ENCODE data around the gene AHR. TPM values are rescaled to one million over a fixed set of nuclear protein-coding genes. Genes with fewer than 3 reads are reported as not detected.
"Not testable (repeated sequence)": the region's sequence is repeated elsewhere in the genome, so short reads cannot be mapped to it uniquely, and the experiment has no call there.

Gene AHR
- total RNA-seq, 1 experiment from 2014 or later: 72.7 TPM

- H3K79me2 ChIP-seq (ENCODE audit: low read length): peaks cover 12% of the 10 kb centered on the region; the same call in 1 of the 2 replicates
- 0 out of 2 replicates have a peak, but pooled peaks cover 4% of the 10 kb centered on the region for H4K20me1 ChIP-seq (ENCODE audit: low read length)
- no peak overlapping the region for H3K4me3 ChIP-seq (ENCODE audit: low read length)
- H3K36me3 ChIP-seq (ENCODE audit: low read depth, low read length): peaks cover 15% of the 10 kb centered on the region
- H3K4me1 ChIP-seq (ENCODE audit: insufficient read depth, low read length): no peaks in the 10 kb centered on the region
- DNase-seq (no peak), ATAC-seq (no peak)
- H3F3A ChIP-seq (ENCODE audit: low read length, unreplicated experiment): no peaks in the 10 kb centered on the region
- no peak overlapping the region for H3K4me2 ChIP-seq (ENCODE audit: low read length)
- no peak overlapping the region for H3K9ac ChIP-seq (ENCODE audit: low read length)
- no peak overlapping the region for H2AFZ ChIP-seq (ENCODE audit: low read length)
- no peaks in the 10 kb centered on the region for H3K9me2 ChIP-seq (replicated peaks; ENCODE audit: low read length)
- BruUV-seq (replicated peaks): no TSS peak
- ChIA-PET POLR2A (ENCODE audit: unreplicated experiment) (no interaction called here), CTCF (no interaction called here)
- TF ChIP-seq CTCF (conservative IDR thresholded peaks at IDR 0.05; ENCODE audit: low read depth, low read length): no peak
- no peak for TF ChIP-seq EZH2phosphoT487 (IDR thresholded peaks at IDR 0.05; ENCODE audit: borderline replicate concordance, low read length)
- TF ChIP-seq EZH2 (IDR thresholded peaks at IDR 0.05; ENCODE audit: low read length, unreplicated experiment): no peak
- no peaks in the 10 kb centered on the region for H3K27me3 ChIP-seq (ENCODE audit: low read length)
- H3K9me3 ChIP-seq (ENCODE audit: low read length): no peaks in the 10 kb centered on the region
- no peak overlapping the region for H3K27ac ChIP-seq (ENCODE audit: low read length)
- intact Hi-C loops (cut with micrococcal nuclease): no loop called here
These were observed 48.9 kb downstream of the AHR start for GRCh38 chr7:17347401-17347800.

- H4K20me1 ChIP-seq (ENCODE audit: low read length); BruUV-seq (replicated peaks); H3K27me3 ChIP-seq (ENCODE audit: low read length); H3K4me2 ChIP-seq (ENCODE audit: low read length); H3K9ac ChIP-seq (ENCODE audit: low read length); H3K4me1 ChIP-seq (ENCODE audit: insufficient read depth, low read length); H3K9me2 ChIP-seq (replicated peaks; ENCODE audit: low read length); DNase-seq; H3K27ac ChIP-seq (ENCODE audit: low read length); H3F3A ChIP-seq (ENCODE audit: low read length, unreplicated experiment); H3K79me2 ChIP-seq (ENCODE audit: low read length); H3K9me3 ChIP-seq (ENCODE audit: low read length); H2AFZ ChIP-seq (ENCODE audit: low read length); ATAC-seq; POLR2A ChIA-PET (ENCODE audit: unreplicated experiment); H3K4me3 ChIP-seq (ENCODE audit: low read length); H3K36me3 ChIP-seq (ENCODE audit: low read depth, low read length); intact Hi-C loops (cut with micrococcal nuclease): not testable (repeated sequence)
- CTCF ChIA-PET: interaction anchor here (0.7 kb wide), 1 partner anchor 230 kb away, joined by 4 read pairs; no protein-coding TSS in a partner anchor
These were observed 50.5 kb downstream of the AHR start for GRCh38 chr7:17348932-17349331.

- H3K9me2 ChIP-seq (replicated peaks; ENCODE audit: low read length); H3K27me3 ChIP-seq (ENCODE audit: low read length); H3K4me3 ChIP-seq (ENCODE audit: low read length); ATAC-seq; H3K9me3 ChIP-seq (ENCODE audit: low read length); H3K4me1 ChIP-seq (ENCODE audit: insufficient read depth, low read length); H3F3A ChIP-seq (ENCODE audit: low read length, unreplicated experiment); H3K9ac ChIP-seq (ENCODE audit: low read length); H2AFZ ChIP-seq (ENCODE audit: low read length); H3K79me2 ChIP-seq (ENCODE audit: low read length); H3K4me2 ChIP-seq (ENCODE audit: low read length); DNase-seq; POLR2A ChIA-PET (ENCODE audit: unreplicated experiment); BruUV-seq (replicated peaks); H3K36me3 ChIP-seq (ENCODE audit: low read depth, low read length); CTCF ChIA-PET; H4K20me1 ChIP-seq (ENCODE audit: low read length); intact Hi-C loops (cut with micrococcal nuclease); H3K27ac ChIP-seq (ENCODE audit: low read length): not testable (repeated sequence)
These were observed 51.9 kb downstream of the AHR start for GRCh38 chr7:17350321-17350720.

- H3K4me1 ChIP-seq (ENCODE audit: insufficient read depth, low read length); CTCF ChIA-PET; H3K27me3 ChIP-seq (ENCODE audit: low read length); DNase-seq; H3K9ac ChIP-seq (ENCODE audit: low read length); BruUV-seq (replicated peaks); H3K79me2 ChIP-seq (ENCODE audit: low read length); H3K36me3 ChIP-seq (ENCODE audit: low read depth, low read length); H3K9me2 ChIP-seq (replicated peaks; ENCODE audit: low read length); H3K27ac ChIP-seq (ENCODE audit: low read length); POLR2A ChIA-PET (ENCODE audit: unreplicated experiment); intact Hi-C loops (cut with micrococcal nuclease); H2AFZ ChIP-seq (ENCODE audit: low read length); H3K4me2 ChIP-seq (ENCODE audit: low read length); H3K9me3 ChIP-seq (ENCODE audit: low read length); H4K20me1 ChIP-seq (ENCODE audit: low read length); H3K4me3 ChIP-seq (ENCODE audit: low read length); ATAC-seq; H3F3A ChIP-seq (ENCODE audit: low read length, unreplicated experiment): not testable (repeated sequence)
These were observed 55.4 kb downstream of the AHR start for GRCh38 chr7:17353650-17354419.

All from PC-3 (cell line).